ENCODE measurements around the gene CIT. TPM values are rescaled to one million over a fixed set of nuclear protein-coding genes. Genes with fewer than 3 reads are reported as not detected.

Gene CIT
- total and polyA plus RNA-seq, 7 experiments from 2014 or later = 0.43 to 69.9 (median 1.7) TPM

DNA sequence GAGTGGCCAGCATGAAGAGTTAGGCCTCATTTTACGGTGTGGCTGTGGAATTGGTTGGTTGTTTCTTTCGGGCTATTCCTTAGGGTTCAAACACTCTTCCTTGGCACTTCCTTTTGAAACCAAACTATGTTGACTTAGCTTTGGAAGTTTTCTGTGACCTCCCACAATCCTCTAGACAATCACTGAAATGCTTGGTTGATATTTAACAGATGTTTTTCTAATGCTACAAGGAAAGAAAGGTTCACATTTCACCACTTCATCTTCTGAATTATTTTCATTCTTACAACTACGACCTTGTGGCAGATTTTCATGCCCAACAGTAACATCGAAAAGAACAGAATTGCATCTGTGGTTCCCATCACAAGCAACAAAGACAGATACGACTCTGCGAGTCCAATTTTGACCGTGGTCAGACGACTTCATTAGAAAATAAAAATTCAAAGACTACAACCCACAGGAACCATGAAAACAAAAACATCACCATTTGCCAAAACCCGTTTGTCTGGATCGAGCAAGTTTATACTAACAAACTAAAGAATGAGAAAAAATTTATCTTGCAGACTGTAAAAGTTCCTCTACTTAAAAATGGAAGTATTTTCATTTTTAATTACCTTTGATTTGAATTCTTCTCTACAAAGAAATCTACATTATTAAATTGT is 192.3 kb downstream of the CIT start:
- no peak for ATAC-seq
- CTCF ChIA-PET = no interaction called here
- intact Hi-C loops (cut with micrococcal nuclease) = loop anchor here in 1 of 2 donors (5.0 kb wide), 1 partner anchor 512 kb away; no protein-coding TSS in a partner anchor

GRCh38 chr12:119683816-119684215 is 193.3 kb downstream of the CIT start:
- H3K27me3 ChIP-seq (ENCODE audit: control insufficient read depth in 2 of 2, insufficient read depth in 2 of 2, low read length in 2 of 2) = no peaks in the 10 kb centered on the region
- no peak overlapping the region for H3K4me3 Mint-ChIP-seq
- H3K27ac ChIP-seq (ENCODE audit: low read depth, low read length) = no peak overlapping the region
- DNase-seq = no peak
- ATAC-seq = no peak
- ChIA-PET POLR2A (no interaction called here), CTCF (no interaction called here)
- H3K27me3 Mint-ChIP-seq = no peaks in the 10 kb centered on the region
- peaks cover 0 to 18% (median 6%) of the 10 kb centered on the region in 7 donors for H3K4me1 Mint-ChIP-seq
- no peaks in the 10 kb centered on the region for H3K9me3 ChIP-seq (ENCODE audit: control insufficient read depth in 2 of 3, low read length in 3 of 3)
- H3K36me3 Mint-ChIP-seq = peaks cover 0 to 28% (median 12%) of the 10 kb centered on the region in 5 donors
- no peak overlapping the region for H3K4me3 ChIP-seq (ENCODE audit: low read length)
- peaks cover 4 to 33% (median 7%) of the 10 kb centered on the region in 3 experiments for H3K36me3 ChIP-seq (ENCODE audit: control insufficient read depth in 2 of 3, insufficient read depth in 3 of 3, low read length in 3 of 3)
- no peaks in the 10 kb centered on the region for H3K4me1 ChIP-seq (ENCODE audit: control insufficient read depth in 2 of 2, insufficient read depth in 2 of 2, low read length in 2 of 2)
- peak overlapping the region in 1 of 9 donors; percentile 6 for H3K27ac Mint-ChIP-seq
- H3K9me3 Mint-ChIP-seq = no peaks in the 10 kb centered on the region
- intact Hi-C loops (cut with micrococcal nuclease) = loop anchor here in 1 of 2 donors (5.0 kb wide), 1 partner anchor 513 kb away; no protein-coding TSS in a partner anchor

More for the DNA sequence above, 192.3 kb downstream of the CIT start:
- H3K9me3 Mint-ChIP-seq = no peaks in the 10 kb centered on the region
- POLR2A ChIA-PET = no interaction called here
- peaks cover 0 to 14% (median 6%) of the 10 kb centered on the region in 7 donors for H3K4me1 Mint-ChIP-seq
- no peak overlapping the region for H3K4me3 Mint-ChIP-seq
- no peak for DNase-seq
- Histone ChIP-seq H3K4me1 (ENCODE audit: control insufficient read depth in 2 of 2, insufficient read depth in 2 of 2, low read length in 2 of 2) (no peaks in the 10 kb centered on the region), H3K27me3 (ENCODE audit: control insufficient read depth in 2 of 2, insufficient read depth in 2 of 2, low read length in 2 of 2) (no peaks in the 10 kb centered on the region), H3K4me3 (ENCODE audit: low read length) (no peak overlapping the region), H3K36me3 (ENCODE audit: control insufficient read depth in 2 of 3, insufficient read depth in 3 of 3, low read length in 3 of 3) (peaks cover 0 to 23% (median 4%) of the 10 kb centered on the region in 3 experiments), H3K9me3 (ENCODE audit: control insufficient read depth in 2 of 3, low read length in 3 of 3) (no peaks in the 10 kb centered on the region), H3K27ac (ENCODE audit: low read depth, low read length) (no peak overlapping the region)
- no peak overlapping the region for H3K27ac Mint-ChIP-seq
- H3K27me3 Mint-ChIP-seq = no peaks in the 10 kb centered on the region
- H3K36me3 Mint-ChIP-seq = peaks cover 0 to 20% (median 7%) of the 10 kb centered on the region in 5 donors

DNA sequence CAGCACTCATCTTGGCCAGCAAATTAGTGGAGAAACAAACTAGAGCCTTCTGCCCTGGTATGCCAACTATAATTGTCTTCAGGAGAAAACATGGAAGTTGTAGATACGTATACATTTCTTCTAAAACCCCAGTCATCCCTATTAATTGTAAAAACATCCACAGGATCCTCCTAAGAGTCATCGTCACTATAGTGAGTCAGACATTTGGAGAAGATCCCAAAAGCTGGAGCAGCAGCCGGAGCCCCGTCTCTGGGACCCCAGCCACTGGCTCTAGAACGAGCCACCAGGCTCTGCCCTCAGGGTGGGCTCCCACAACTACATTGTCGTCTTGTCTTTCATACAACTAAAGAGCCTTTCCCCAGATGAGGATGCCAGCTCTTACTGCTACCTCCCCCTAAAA is 193.7 kb downstream of the CIT start:
- Mint-ChIP-seq H3K27ac (peak overlapping the region in 3 of 9 donors; percentile 6 to 66 (median 64)), H3K27me3 (no peaks in the 10 kb centered on the region), H3K36me3 (peaks cover 2 to 32% (median 14%) of the 10 kb centered on the region in 5 donors), H3K4me3 (no peak overlapping the region), H3K9me3 (no peaks in the 10 kb centered on the region), H3K4me1 (peaks cover 0 to 20% (median 6%) of the 10 kb centered on the region in 7 donors)
- no peak for ATAC-seq
- POLR2A ChIA-PET = no interaction called here
- Histone ChIP-seq H3K36me3 (ENCODE audit: control insufficient read depth in 2 of 3, insufficient read depth in 3 of 3, low read length in 3 of 3) (peaks cover 4 to 37% (median 11%) of the 10 kb centered on the region in 3 experiments), H3K9me3 (ENCODE audit: control insufficient read depth in 2 of 3, low read length in 3 of 3) (no peaks in the 10 kb centered on the region), H3K27me3 (ENCODE audit: control insufficient read depth in 2 of 2, insufficient read depth in 2 of 2, low read length in 2 of 2) (no peaks in the 10 kb centered on the region), H3K4me3 (ENCODE audit: low read length) (no peak overlapping the region), H3K27ac (ENCODE audit: low read depth, low read length) (no peak overlapping the region), H3K4me1 (ENCODE audit: control insufficient read depth in 2 of 2, insufficient read depth in 2 of 2, low read length in 2 of 2) (no peaks in the 10 kb centered on the region)
- intact Hi-C loops (cut with micrococcal nuclease) = loop anchor here in 1 of 2 donors (5.0 kb wide), 1 partner anchor 514 kb away; no protein-coding TSS in a partner anchor
- no peak for DNase-seq
- CTCF ChIA-PET = no interaction called here

- Mint-ChIP-seq H3K36me3 (peaks cover 3 to 38% (median 16%) of the 10 kb centered on the region in 5 donors), H3K9me3 (no peaks in the 10 kb centered on the region), H3K27me3 (no peaks in the 10 kb centered on the region), H3K27ac (peak overlapping the region in 8 of 9 donors; percentile 49 to 89 (median 80)), H3K4me1 (peaks cover 0 to 21% (median 6%) of the 10 kb centered on the region in 7 donors), H3K4me3 (peak overlapping the region in 1 of 10 donors; percentile 56)
- Histone ChIP-seq H3K9me3 (ENCODE audit: control insufficient read depth in 2 of 3, low read length in 3 of 3) (no peaks in the 10 kb centered on the region), H3K27me3 (ENCODE audit: control insufficient read depth in 2 of 2, insufficient read depth in 2 of 2, low read length in 2 of 2) (no peaks in the 10 kb centered on the region), H3K27ac (ENCODE audit: low read depth, low read length) (no peak overlapping the region), H3K4me1 (ENCODE audit: control insufficient read depth in 2 of 2, insufficient read depth in 2 of 2, low read length in 2 of 2) (no peaks in the 10 kb centered on the region), H3K36me3 (ENCODE audit: control insufficient read depth in 2 of 3, insufficient read depth in 3 of 3, low read length in 3 of 3) (peaks cover 4 to 44% (median 14%) of the 10 kb centered on the region in 3 experiments), H3K4me3 (ENCODE audit: low read length) (no peak overlapping the region)
- intact Hi-C loops (cut with micrococcal nuclease) = loop anchor here in 1 of 2 donors (5.0 kb wide), 1 partner anchor 515 kb away; no protein-coding TSS in a partner anchor
- CTCF ChIA-PET = interaction anchor here (0.6 kb wide), 1 partner anchor 1275 kb away, joined by 3 read pairs; no protein-coding TSS in a partner anchor
- POLR2A ChIA-PET = no interaction called here
- ATAC-seq (peak; percentile 56), DNase-seq (no peak)
Observed at GRCh38 chr12:119682639-119683252, 194.4 kb downstream of the CIT start.

- intact Hi-C loops (cut with micrococcal nuclease) = loop anchor here in 1 of 2 donors (5.0 kb wide), 1 partner anchor 515 kb away; no protein-coding TSS in a partner anchor
- no peak for ATAC-seq
- CTCF ChIA-PET = interaction anchor here (0.6 kb wide), 1 partner anchor 1274 kb away, joined by 3 read pairs; no protein-coding TSS in a partner anchor
- peaks cover 0 to 21% (median 6%) of the 10 kb centered on the region in 7 donors for H3K4me1 Mint-ChIP-seq
- H3K9me3 ChIP-seq (ENCODE audit: control insufficient read depth in 2 of 3, low read length in 3 of 3) = no peaks in the 10 kb centered on the region
- H3K9me3 Mint-ChIP-seq = no peaks in the 10 kb centered on the region
- peaks cover 4 to 39% (median 16%) of the 10 kb centered on the region in 5 donors for H3K36me3 Mint-ChIP-seq
- no peaks in the 10 kb centered on the region for H3K27me3 ChIP-seq (ENCODE audit: control insufficient read depth in 2 of 2, insufficient read depth in 2 of 2, low read length in 2 of 2)
- H3K4me3 Mint-ChIP-seq = peak overlapping the region in 1 of 10 donors; percentile 56
- H3K36me3 ChIP-seq (ENCODE audit: control insufficient read depth in 2 of 3, insufficient read depth in 3 of 3, low read length in 3 of 3) = peaks cover 4 to 52% (median 14%) of the 10 kb centered on the region in 3 experiments
- H3K4me1 ChIP-seq (ENCODE audit: control insufficient read depth in 2 of 2, insufficient read depth in 2 of 2, low read length in 2 of 2) = no peaks in the 10 kb centered on the region
- DNase-seq = no peak
- no peak overlapping the region for H3K4me3 ChIP-seq (ENCODE audit: low read length)
- no peak overlapping the region for H3K27ac ChIP-seq (ENCODE audit: low read depth, low read length)
- H3K27ac Mint-ChIP-seq = peak overlapping the region in 8 of 9 donors; percentile 49 to 89 (median 80)
- POLR2A ChIA-PET = no interaction called here
- H3K27me3 Mint-ChIP-seq = no peaks in the 10 kb centered on the region
Observed at GRCh38 chr12:119681728-119682638, 195.1 kb downstream of the CIT start.

DNA sequence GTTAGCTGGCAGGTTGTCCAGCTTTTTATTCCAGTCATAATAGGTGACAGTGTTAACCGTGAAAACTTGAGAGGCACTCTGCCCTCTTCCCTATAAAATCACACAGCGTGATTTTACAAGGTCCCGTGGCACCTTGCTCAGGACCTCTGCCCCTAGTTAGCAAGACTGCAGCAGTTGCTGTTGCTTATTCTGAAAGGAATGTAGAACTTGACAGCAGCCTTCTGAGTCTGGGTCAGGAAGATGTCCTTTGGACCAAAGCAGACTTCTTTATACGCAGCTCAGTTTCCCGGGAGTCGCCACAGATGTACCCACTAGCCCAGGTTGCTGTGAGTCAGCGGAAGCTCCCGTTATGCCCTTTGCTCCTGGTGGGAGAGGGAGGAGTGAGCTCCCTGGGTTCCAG is 196.0 kb downstream of the CIT start:
- POLR2A ChIA-PET = no interaction called here
- ATAC-seq = no peak

More for the DNA sequence above, 196.0 kb downstream of the CIT start:
- Histone ChIP-seq H3K36me3 (ENCODE audit: control insufficient read depth in 2 of 3, insufficient read depth in 3 of 3, low read length in 3 of 3) (peaks cover 7 to 61% (median 14%) of the 10 kb centered on the region in 3 experiments), H3K4me3 (ENCODE audit: low read length) (no peak overlapping the region), H3K27ac (ENCODE audit: low read depth, low read length) (no peak overlapping the region), H3K9me3 (ENCODE audit: control insufficient read depth in 2 of 3, low read length in 3 of 3) (no peaks in the 10 kb centered on the region), H3K4me1 (ENCODE audit: control insufficient read depth in 2 of 2, insufficient read depth in 2 of 2, low read length in 2 of 2) (no peaks in the 10 kb centered on the region), H3K27me3 (ENCODE audit: control insufficient read depth in 2 of 2, insufficient read depth in 2 of 2, low read length in 2 of 2) (no peaks in the 10 kb centered on the region)
- Mint-ChIP-seq H3K4me1 (peaks cover 0 to 21% (median 6%) of the 10 kb centered on the region in 7 donors), H3K36me3 (peaks cover 10 to 48% (median 25%) of the 10 kb centered on the region in 5 donors), H3K27ac (peak overlapping the region in 2 of 9 donors; percentile 2 to 36), H3K4me3 (no peak overlapping the region), H3K9me3 (no peaks in the 10 kb centered on the region), H3K27me3 (no peaks in the 10 kb centered on the region)
- no peak for DNase-seq
- intact Hi-C loops (cut with micrococcal nuclease) = loop anchor here in 1 of 2 donors (5.0 kb wide), 1 partner anchor 516 kb away; no protein-coding TSS in a partner anchor
- CTCF ChIA-PET = no interaction called here
